ENCODE data around the gene CNTN4. TPM values are rescaled to one million over a fixed set of nuclear protein-coding genes. Genes with fewer than 3 reads are reported as not detected.

The CNTN4 gene
- total and polyA plus RNA-seq, 10 donors, result 0.20 to 4.3 (median 1.5) TPM

- H3K27me3 ChIP-seq (replicated peaks in 1 of 7), result no peaks in the 10 kb centered on the region
- no peaks in the 10 kb centered on the region for H3K4me1 ChIP-seq
- H3K4me3 ChIP-seq, result no peak overlapping the region
- no peaks in the 10 kb centered on the region for H3K9me3 ChIP-seq
- no peak for DNase-seq
- 72 to 83% (median 81%) methylated on average over 5 of the region's 5 CpGs for WGBS, 5 donors
- no peak overlapping the region for H3K27ac ChIP-seq
- no peaks in the 10 kb centered on the region for H3K36me3 ChIP-seq
- no peak for TF ChIP-seq POLR2A (IDR thresholded peaks at IDR 0.05)
- no peak for TF ChIP-seq POLR2AphosphoS5 (IDR thresholded peaks at IDR 0.05)
- TF ChIP-seq CTCF (IDR thresholded peaks at IDR 0.05 in 8 of 11, conservative IDR thresholded peaks at IDR 0.05 in 3 of 11), result no peak
- intact Hi-C loops (cut with DNase I; ENCODE audit: low total_unique reads), result no loop called here
These were observed 673.1 kb downstream of the CNTN4 start for GRCh38 chr3:2771741-2772140.

GRCh38 chr3:2772803-2773202, 674.1 kb downstream of the CNTN4 start:
- Histone ChIP-seq H3K9me3 (no peaks in the 10 kb centered on the region), H3K4me3 (no peak overlapping the region), H3K4me1 (no peaks in the 10 kb centered on the region), H3K27me3 (replicated peaks in 1 of 7) (no peaks in the 10 kb centered on the region), H3K36me3 (no peaks in the 10 kb centered on the region), H3K27ac (no peak overlapping the region)
- 63 to 84% (median 66%) methylated on average over 1 of the region's 1 CpG for WGBS, 5 donors
- no peak for DNase-seq
- TF ChIP-seq POLR2A (IDR thresholded peaks at IDR 0.05) (no peak), POLR2AphosphoS5 (IDR thresholded peaks at IDR 0.05) (no peak), CTCF (IDR thresholded peaks at IDR 0.05 in 8 of 11, conservative IDR thresholded peaks at IDR 0.05 in 3 of 11) (no peak)
- intact Hi-C loops (cut with DNase I; ENCODE audit: low total_unique reads), result no loop called here

GRCh38 chr3:2774481-2775249, 676.0 kb downstream of the CNTN4 start:
- no peaks in the 10 kb centered on the region for H3K4me1 ChIP-seq
- H3K27me3 ChIP-seq (replicated peaks in 1 of 7), result no peaks in the 10 kb centered on the region
- no peaks in the 10 kb centered on the region for H3K36me3 ChIP-seq
- no peak overlapping the region for H3K27ac ChIP-seq
- H3K4me3 ChIP-seq, result no peak overlapping the region
- TF ChIP-seq POLR2A (IDR thresholded peaks at IDR 0.05) (no peak), CTCF (IDR thresholded peaks at IDR 0.05 in 8 of 11, conservative IDR thresholded peaks at IDR 0.05 in 3 of 11) (no peak), POLR2AphosphoS5 (IDR thresholded peaks at IDR 0.05) (no peak)
- no peak for DNase-seq
- intact Hi-C loops (cut with DNase I; ENCODE audit: low total_unique reads), result no loop called here
- no peaks in the 10 kb centered on the region for H3K9me3 ChIP-seq
- 74 to 85% (median 79%) methylated on average over 5 of the region's 5 CpGs for WGBS, 5 donors

- no peaks in the 10 kb centered on the region for H3K9me3 ChIP-seq
- WGBS, 5 donors, result 35 to 39% (median 38%) methylated on average over 2 of the region's 2 CpGs
- DNase-seq, result no peak
- H3K4me3 ChIP-seq, result no peak overlapping the region
- intact Hi-C loops (cut with DNase I; ENCODE audit: low total_unique reads), result no loop called here
- no peaks in the 10 kb centered on the region for H3K36me3 ChIP-seq
- TF ChIP-seq POLR2A (IDR thresholded peaks at IDR 0.05), result no peak
- TF ChIP-seq CTCF (IDR thresholded peaks at IDR 0.05 in 8 of 11, conservative IDR thresholded peaks at IDR 0.05 in 3 of 11), result no peak
- no peak for TF ChIP-seq POLR2AphosphoS5 (IDR thresholded peaks at IDR 0.05)
- no peak overlapping the region for H3K27ac ChIP-seq
- H3K4me1 ChIP-seq, result no peaks in the 10 kb centered on the region
- no peaks in the 10 kb centered on the region for H3K27me3 ChIP-seq (replicated peaks in 1 of 7)
These were observed 684.6 kb downstream of the CNTN4 start for GRCh38 chr3:2783261-2783660.

All from spleen (tissue), 11 donors.